Measurements from ENCODE around the gene RCHY1.
"Not testable (repeated sequence)": the region's sequence is repeated elsewhere in the genome, so short reads cannot be mapped to it uniquely, and the experiment has no call there.

The RCHY1 gene

DNA sequence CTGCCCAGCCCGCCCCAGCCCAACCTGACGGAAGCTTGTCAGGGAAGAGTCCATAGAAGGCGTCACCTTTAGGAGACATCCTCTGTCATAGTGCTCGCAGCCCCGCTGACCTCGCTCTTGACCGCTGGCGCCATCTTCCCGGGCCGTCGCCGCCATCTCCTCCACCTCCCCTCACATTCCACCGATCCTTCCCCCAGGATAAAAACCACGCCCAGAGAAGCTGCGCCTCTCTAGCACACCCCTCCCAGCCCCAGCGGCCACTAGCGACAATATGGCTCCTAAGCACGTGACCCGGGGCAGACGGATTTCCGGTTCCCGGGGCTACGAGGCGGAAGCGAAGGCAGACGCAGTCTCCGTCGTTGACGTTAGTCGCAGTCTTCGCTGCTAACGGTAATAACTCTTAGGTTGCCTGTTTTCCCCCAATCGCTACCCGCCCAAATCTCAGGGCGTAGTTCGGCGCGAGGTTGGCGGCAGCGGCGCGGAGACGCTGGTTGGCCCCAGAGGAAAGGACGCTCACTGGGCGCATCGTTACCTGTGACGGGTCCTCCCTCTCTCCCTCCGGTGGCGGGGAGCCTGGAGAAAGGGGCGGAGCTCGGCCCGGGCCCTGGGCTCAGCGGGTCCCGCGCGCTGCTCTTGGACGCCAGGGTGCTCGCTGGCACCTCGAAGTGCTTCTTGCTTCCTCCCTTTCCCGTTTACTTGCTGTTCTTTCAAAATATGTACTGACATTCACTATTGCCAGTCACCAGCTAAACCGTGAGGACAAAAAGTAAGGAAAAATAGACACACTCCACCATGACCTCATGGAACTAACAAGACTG, at the start of gene RCHY1, which contains the start of gene THAP6:
Gene RCHY1 (minus strand): TSS at position 273 of the 818 bp plus-strand sequence. CDS start 117 bp downstream, at position 156.
Gene THAP6 (plus strand): TSS at position 343 of the 818 bp plus-strand sequence. CDS start 980 bp downstream, outside the sequence.
- DNase-seq = peak; percentile 9

DNA sequence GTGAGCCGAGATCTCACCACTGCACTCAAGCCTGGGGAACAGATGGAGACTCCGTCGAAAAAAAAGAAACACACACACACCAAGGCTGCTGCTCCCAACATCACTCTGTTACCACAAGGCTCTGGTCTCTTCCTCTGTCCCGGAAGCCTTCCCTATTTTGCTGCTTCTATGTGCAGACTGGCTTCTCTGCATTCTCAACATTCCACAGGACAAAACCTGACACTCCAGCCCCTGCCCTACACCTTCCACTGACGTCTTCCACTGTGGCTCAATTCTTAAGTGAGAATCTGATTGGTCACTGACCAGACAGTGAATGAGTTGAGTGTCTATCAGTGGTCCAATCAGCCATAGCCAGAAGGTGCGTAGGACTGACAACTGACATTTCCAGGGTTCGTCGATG, 47.6 kb upstream of the RCHY1 start:
- DNase-seq = no peak

DNA sequence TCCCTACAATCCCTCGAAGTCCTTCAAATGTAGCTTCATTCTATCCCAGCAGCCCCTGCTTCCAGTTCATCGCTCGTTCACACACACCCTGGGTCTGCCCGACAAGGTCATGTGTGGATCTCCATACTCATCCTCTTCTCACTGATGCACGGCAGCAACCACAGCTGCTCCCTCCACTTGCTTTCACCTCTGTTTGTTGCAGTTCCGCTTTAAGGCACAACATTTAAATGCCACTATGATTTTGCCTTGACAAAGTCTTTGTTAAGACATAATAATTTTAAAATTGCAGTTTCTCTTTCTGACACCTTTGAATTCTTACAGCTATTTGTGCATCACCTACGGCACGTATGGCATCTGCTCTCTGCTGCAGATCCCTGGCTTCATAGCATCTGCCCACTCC, 43.5 kb upstream of the RCHY1 start:
- no peak for DNase-seq

DNA sequence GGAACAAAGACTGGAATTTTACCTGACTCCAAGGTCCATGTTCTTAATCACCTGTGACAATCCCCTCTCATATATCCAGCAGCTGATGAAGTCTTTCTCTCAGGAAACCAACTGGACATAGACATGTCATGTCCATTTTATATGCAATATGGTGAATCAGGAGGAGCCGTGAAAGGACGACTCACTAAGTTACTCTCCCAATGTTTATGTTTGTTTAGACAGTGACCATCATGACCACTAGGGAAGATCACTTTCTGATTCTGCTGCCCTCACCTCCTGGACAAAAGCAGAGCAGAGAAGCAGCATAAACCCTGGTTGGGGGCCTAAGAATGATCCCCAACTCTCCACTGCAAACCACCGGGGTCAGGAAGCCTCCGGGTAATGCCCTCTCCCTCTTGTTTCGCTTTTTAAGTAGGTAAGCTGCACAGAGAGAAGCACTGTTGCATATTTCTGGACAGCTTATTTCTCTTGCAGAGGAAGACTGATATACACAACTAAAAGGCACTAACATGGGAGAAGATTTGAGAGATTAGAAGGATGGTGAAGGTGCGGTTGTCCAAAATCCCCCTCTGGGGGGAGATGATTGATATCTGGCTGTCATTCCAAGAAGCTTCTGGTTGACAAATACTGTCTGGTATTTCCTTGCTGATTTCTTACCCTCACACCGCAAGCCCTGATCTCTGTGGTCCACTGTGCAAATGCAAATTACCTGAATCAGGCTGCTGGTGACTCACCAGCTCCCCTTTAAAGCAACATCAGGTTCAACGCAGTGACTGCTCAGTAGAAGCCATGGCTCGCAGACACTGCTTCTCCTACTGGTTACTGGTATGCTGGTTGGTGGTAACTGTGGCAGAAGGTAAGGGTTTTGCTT, 41.3 kb upstream of the RCHY1 start, which contains the start of gene ODAPH:
Gene ODAPH (plus strand): TSS at position 773 of the 871 bp plus-strand sequence. CDS start 17 bp downstream, at position 790.
- DNase-seq = no peak

DNA sequence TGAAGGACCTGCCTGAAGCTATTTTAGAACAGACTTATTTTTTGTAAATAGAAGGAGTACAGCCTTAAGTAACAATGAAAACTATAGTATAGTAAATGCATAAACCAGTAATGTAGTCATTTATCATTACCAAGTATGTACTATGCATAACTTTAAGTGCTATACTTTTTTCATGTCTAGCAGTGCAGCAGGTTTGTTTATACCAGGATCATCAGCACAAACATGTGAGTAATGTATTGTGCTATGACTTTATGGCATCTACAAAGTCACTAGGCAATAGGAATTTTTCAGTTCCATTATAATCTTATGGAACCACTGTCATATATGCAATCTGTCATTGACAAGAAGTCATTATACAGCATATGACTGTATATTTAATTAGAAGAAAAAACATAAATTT, 38.2 kb upstream of the RCHY1 start:
- DNase-seq = no peak

DNA sequence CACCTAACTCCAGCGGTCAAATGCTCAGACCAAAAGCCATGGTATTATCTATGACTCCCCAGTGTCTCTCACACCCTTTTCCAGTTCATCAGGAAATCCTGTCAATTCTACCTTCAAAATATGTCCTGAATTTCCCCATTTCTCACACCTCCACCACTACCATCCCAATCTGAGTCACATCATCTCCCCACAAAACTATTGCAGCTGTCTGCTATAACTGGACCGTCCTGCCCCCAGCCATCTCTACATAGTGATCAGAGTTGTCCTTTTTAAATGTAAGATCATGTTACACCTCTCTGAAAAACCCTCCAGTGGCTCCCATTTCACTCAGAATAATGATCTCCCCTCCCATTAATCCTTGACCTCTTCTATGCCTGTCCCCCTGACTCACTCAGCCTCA, 34.8 kb upstream of the RCHY1 start:
- DNase-seq = no peak

DNA sequence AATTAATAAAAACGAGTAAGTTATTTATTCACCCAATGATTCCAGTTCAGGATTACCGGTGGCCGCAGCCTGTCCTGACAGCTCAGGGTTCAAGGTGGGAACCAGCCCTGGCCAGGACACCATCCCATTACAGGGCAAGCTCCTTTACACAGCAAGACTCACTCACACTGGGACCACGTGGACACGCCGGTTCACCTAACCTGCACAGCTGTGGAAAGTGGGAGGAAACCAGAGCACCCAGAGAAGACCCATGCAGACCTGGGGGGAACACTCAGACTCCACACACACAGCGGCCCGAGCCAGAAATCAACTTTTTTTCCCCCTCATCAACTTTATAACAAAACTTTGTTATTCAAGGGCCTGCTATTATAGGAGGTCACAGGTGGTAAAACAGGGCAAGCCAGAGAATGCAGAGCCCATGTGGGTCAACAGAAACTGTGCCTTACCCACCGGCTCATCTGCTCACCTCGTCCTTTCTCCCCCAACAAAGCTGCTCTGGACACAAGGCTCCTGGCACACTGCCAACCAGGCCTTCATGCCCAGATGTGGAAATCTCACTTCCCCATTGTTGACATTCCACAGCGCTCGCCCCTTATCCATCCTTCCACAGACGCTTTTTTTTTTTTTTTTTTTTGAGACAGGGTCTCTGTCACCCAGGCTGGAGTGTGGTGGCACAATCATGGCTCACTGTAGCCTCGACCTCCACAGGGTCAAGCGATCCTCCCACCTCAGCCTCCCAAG, 33.6 kb upstream of the RCHY1 start:
- no peak for DNase-seq

DNA sequence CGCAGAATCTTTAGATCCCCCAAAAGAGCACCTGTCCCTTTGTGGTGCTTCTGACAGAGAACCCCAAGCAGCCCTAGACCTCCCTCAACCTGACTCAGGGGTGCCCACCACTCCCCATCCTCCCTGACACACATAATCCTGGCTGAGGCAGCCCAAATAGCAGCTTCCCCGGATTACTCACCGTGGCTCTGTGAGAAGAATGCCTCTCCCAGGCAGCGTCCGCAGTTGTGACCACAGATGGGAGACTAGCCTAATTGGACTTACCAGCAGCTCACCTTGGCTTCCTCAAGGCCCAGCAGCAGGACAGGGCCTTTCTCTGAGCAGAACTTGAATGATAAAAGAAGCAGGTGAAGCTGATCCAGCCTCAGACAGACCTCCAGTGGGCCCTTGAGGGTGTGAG, 31.3 kb upstream of the RCHY1 start:
- DNase-seq = no peak

DNA sequence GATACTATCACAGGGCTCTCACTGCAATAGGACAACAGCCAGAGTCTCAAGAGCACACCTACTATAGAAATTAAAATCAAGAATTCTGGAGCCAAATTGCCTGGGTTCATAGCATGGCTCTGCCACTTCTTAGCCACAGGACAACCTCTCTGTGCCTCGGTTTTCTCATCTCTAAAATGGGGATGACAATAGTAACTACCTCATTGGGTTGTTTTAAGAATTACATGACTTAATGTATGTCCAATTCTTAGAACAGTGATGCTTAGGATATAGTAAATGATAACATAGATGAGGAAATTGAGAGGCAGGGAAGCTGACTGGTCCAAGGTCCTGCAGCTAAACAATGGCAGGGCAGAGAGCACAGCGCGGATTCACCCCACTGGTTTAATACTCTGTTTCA, 30.7 kb upstream of the RCHY1 start:
- no peak for DNase-seq

DNA sequence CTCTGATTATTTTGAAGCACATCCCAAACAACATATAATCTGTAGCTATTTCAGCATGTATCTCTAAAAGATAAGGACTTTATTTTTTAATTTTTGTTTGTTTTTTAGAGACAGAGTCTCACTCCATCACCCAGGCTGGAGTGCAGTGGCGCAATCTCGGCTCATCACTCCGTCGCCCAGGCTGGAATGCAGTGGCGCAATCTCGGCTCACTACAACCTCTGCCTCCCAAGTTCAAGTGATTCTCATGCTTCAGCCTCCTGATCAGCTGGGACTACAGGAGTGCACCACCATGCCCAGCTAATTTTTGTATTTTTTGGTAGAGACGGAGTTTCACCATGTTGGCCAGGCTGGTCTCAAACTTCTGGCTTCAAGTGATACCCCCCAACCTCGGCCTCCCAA, 30.0 kb upstream of the RCHY1 start:
- not testable (repeated sequence) for DNase-seq

DNA sequence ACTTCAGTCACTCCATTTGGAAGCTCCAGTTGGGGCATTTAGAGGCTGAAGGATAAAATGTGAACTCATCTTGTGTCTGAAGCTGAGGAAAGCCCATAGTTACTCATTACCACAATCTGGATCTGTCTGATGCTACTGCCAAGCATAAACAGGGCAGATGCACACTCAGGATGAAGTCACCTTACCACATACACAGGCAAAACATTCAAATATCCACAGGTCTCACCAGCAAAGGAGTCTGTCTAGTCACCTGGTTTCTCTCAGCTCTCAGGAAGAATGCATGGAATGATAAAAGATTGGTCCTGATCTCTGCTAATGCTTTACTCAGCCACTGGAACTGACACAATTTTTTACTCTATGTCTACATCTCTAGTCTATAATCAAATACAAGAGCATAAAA, 28.6 kb upstream of the RCHY1 start:
- DNase-seq = no peak

DNA sequence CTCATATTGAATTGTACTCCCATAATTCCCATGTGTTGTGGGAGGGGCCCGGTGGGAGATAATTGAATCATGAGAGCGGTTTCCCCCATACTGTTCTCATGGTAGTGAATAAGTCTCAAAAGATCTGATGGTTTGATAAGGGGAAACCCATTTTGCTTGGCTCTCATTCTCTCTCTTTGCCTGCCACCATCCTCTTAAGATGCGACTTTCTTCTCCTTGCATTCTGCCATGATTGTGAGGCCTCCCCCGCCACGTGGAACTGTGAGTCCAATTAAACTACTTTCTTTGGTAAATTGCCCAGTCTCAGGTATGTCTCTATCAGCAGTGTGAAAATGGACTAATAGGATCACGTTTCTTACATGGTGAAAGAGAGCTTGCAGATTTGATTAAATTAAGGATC, 23.1 kb upstream of the RCHY1 start:
- DNase-seq = not testable (repeated sequence)

DNA sequence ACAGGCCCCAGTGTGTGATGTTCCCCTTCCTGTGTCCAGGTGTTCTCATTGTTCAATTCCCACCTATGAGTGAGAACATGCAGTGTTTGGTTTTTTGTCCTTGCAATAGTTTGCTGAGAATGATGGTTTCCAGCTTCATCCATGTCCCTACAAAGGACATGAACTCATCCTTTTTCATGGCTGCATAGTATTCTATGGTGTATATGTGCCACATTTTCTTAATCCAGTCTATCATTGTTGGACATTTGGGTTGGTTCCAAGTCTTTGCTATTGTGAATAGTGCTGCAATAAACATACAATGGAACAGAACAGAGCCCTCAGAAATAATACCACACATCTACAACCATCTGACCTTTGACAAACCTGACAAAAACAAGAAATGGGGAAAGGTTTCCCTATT, 19.7 kb upstream of the RCHY1 start:
- DNase-seq = not testable (repeated sequence)

DNA sequence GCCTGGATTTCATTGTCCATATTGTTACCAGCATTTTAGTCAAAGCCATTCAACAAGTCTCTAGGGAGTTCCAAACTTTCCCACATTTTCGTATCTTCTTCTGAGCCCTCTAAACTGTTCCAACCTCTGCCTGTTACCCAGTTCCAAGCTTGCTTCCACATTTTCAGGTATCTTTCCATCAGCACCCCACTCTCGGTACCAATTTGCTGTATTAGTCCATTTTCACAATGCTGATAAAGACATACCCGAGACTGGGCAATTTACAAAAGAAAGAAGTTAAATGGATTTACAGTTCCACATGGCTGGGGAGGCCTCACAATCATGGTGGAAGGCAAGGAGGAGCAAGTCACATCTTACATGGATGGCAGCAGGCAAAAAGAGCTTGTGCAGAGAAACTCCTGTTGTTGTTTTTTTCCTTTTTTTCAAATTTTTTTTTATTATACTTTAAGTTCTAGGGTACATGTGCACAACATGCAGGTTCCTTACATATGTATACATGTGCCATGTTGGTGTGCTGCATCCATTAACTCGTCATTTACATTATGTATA, 19.2 kb upstream of the RCHY1 start:
- DNase-seq = not testable (repeated sequence)

DNA sequence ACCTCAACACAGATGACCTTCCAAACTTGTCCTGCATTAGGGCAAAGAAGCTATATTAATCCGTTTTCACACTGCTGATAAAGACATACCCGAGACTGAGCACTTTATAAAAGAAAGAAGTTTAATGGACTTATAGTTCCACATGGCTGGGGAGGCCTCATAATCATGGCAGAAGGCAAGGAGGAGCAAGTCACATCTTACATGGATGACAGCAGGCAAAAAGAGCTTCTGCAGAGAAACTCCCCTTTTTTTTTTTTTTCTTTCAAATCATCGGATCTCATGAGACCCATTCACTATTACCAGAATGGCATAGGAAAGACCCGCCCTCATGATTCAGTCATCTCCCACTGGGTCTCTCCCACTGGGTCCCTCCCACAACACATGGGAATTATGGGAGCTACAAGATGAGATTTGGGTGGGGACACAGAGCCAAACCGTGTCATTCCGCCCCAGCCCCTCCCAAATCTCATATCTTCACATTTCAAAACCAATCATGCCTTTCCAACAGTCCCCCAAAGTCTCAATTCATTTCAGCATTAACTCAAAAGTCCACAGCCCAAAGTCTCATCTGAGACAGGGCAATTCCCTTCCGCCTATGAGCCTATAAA, 17.4 kb upstream of the RCHY1 start:
- DNase-seq = not testable (repeated sequence)

DNA sequence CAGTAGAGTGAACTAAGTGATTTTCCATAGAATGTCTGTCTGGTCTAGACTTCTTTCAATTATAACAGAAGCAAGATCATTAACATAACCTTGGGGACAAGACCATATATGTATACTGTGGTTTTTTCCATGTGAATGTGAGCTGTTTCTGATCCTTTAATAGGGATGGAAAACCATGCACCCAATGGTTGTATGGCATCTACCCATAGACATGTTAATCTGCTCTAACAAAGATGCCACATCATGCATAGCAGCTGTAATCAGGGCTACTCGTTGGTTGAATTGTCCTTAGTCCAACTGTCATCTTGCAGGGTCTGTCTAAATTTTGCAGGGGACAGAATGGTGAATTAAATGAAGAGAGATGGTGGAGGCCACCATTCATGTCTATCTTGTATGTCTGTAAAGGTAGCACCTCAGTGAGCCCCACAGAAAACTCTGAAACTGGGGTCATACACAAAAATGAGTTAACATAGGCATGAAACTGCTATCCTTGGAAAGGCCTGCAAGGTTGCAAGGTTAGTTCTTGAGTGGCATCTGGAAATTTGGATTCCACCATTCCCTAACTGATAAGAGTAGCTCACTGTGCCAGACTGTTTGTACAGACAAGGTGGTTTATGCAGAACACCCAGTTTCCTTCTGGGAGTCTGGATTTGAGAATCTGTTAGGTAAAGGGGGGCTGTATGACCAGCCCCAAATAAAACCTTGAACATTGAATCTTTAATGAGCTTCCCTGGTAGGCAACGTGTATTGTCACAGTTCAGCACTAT, 16.5 kb upstream of the RCHY1 start:
- no peak for DNase-seq

DNA sequence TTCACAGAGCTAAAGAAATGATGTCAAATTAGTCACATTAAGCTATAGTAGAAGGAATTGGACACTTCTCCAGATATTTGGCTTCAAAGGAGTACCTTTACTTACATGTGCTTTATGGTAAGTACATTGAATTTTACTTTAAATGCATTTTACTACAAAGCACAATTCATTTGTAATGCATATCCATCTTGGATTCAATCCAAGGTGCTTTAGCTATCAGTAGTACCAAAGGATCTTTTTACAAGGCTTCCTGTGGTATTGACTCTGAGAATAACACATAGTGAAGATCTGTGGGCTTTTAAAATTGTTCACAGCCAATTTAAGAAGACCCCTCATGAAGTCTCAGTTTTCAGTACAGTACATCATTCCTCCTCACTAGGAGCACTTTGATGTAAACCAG, 13.3 kb upstream of the RCHY1 start:
- no peak for DNase-seq

DNA sequence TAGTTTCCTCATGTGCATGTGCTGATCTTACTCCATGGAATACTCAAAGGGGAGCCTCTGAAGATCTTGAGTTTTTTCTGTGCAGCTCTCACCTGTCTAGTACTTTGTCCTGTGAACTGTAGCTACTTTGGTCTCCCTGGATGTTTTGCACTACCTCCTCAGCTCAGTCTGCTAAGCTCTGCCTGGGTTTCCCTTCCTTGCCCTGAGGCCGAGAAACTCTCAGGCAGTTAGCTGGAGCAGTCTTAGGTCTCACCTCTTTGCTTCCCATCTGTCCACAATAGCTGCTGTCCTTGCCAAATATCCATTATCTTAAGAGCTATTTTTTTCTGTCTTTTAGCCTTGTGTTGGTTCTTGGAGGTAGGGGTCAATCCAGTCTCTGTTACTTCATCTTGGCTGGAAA, 11.7 kb upstream of the RCHY1 start:
- DNase-seq = no peak

DNA sequence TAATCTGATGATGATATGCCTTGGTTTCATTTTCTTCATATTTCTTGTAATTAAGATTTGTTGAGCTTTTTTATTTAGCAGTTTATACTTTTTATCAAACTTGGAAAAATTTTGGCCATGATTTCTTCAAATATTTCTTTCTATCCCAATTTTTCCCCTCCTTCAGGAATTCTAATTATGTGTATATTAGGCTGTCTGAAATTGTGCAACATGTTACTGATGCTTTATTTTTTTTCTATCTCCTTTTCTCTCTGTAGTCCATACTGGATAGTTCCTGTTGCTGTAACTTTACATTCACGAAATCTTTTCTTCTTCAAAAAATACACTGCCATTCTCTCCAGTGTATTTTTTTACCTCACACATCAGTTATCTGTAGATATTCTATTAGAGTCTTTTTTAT, 10.9 kb upstream of the RCHY1 start:
- DNase-seq = no peak

DNA sequence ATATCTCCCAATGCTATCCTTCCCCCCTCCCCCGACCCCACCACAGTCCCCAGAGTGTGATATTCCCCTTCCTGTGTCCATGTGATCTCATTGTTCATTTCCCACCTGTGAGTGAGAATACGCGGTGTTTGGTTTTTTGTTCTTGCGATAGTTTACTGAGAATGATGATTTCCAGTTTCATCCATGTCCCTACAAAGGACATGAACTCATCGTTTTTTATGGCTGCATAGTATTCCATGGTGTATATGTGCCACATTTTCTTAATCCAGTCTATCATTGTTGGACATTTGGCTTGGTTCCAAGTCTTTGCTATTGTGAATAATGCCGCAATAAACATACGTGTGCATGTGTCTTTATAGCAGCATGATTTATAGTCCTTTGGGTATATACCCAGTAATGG, 5.2 kb upstream of the RCHY1 start:
- DNase-seq = not testable (repeated sequence)

DNA sequence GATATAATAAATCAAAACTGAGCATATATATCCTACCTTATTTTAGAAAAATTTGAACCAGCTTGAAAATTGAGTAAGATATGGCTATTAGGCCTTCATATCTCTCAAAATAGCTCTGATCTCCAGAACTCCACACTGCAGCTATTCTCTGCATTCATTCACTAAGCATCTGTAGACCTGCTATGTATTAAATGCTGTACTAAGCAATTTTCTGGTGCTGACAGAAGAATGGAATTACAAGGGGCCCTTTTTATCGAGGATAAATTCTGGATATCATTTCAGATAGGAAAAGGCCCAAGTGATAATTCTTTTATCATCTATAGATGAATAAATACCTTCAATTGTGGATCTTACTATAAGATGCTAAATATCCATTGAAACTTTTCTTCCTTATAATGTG, 1.9 kb upstream of the RCHY1 start:
- no peak for DNase-seq
